Fibroblast of lung (primary cell): Measurements from ENCODE around the gene PRG2. TPM values are rescaled to one million over a fixed set of nuclear protein-coding genes. Genes with fewer than 3 reads are reported as not detected.

ENCODE experiments used
- DNase-seq, 2 donors: peaks; one replicate each; pipeline versions ENCODE4 v3.0.0 to v3.0.0-alpha.2; 2010; ENCODE audit warnings: low read depth in 2 of 2
- H2AFZ ChIP-seq: 2 replicates; pipeline ENCODE4 v1.5.1; 2012; ENCODE audit warnings: low read length, control low read depth, inconsistent platforms
- H3K27ac ChIP-seq: 2 replicates; pipeline ENCODE4 v1.5.1; 2011; ENCODE audit warnings: low read length, control low read depth; ENCODE audit not compliant: insufficient read depth
- H3K27me3 ChIP-seq: 2 replicates; pipeline ENCODE4 v1.5.1; 2011; ENCODE audit warnings: mild to moderate bottlenecking, low read length; ENCODE audit not compliant: control insufficient read depth, insufficient read depth
- H3K36me3 ChIP-seq: 2 replicates; pipeline ENCODE4 v1.5.1; 2011; ENCODE audit warnings: low read length; ENCODE audit not compliant: control insufficient read depth, insufficient read depth
- H3K4me1 ChIP-seq: 2 replicates; pipeline ENCODE4 v1.5.1; 2011; ENCODE audit warnings: low read length; ENCODE audit not compliant: control insufficient read depth, insufficient read depth; ENCODE audit errors: extremely low read depth
- H3K4me2 ChIP-seq: 2 replicates; pipeline ENCODE4 v1.5.1; 2011; ENCODE audit warnings: low read length, control low read depth; ENCODE audit not compliant: insufficient read depth; ENCODE audit errors: extremely low read depth
- H3K4me3 ChIP-seq, 4 experiments: fragments of 200-600 bp in 1 of 4; sonication (generic) in 1 of 4; replicated peaks in 1 of 4; 2 replicates each; pipeline ENCODE4 v1.5.1; 2011 to 2016; ENCODE audit warnings: low read length in 4 of 4, low read depth in 3 of 4, mild to moderate bottlenecking in 3 of 4, control low read depth in 2 of 4, inconsistent platforms in 1 of 4, mixed read lengths in 1 of 4; ENCODE audit not compliant: insufficient read depth in 1 of 4; ENCODE audit errors: control extremely low read depth in 1 of 4
- H3K79me2 ChIP-seq: 2 replicates; pipeline ENCODE4 v1.5.1; 2012; ENCODE audit warnings: mild to moderate bottlenecking, low read length, inconsistent platforms; ENCODE audit not compliant: control insufficient read depth, insufficient read depth
- H3K9ac ChIP-seq: 2 replicates; pipeline ENCODE4 v1.5.1; 2011; ENCODE audit warnings: mild to moderate bottlenecking, low read length, control low read depth; ENCODE audit not compliant: insufficient read depth
- H3K9me3 ChIP-seq: 2 replicates; pipeline ENCODE4 v1.5.1; 2012; ENCODE audit warnings: low read depth, low read length; ENCODE audit not compliant: control insufficient read depth, insufficient read depth
- H4K20me1 ChIP-seq: 2 replicates; pipeline ENCODE4 v1.5.1; 2011; ENCODE audit warnings: low read length; ENCODE audit not compliant: control insufficient read depth, insufficient read depth; ENCODE audit errors: extremely low read depth
- EZH2 ChIP-seq: IDR thresholded peaks from 2 replicates; pipeline ENCODE4 v1.5.1; 2012; ENCODE audit warnings: low read length, control low read depth, mild to moderate bottlenecking; ENCODE audit errors: missing control alignments
- polyA plus RNA-seq, 2 donors: library from polyadenylated mRNA; depleted of rRNA in 1 of 2; stranded (reverse) in 1 of 2; unstranded in 1 of 2; fragments of >200 nt; gene quantifications; 2 replicates each; pipeline ENCODE4 v1.2.1, GENCODE V29; 2011 to 2012; ENCODE audit warnings: missing spikeins in 1 of 2
- total RNA-seq: library from RNA; depleted of rRNA; stranded (reverse); fragments of >200 nt; gene quantifications from 2 replicates; pipeline ENCODE4 v1.2.1, GENCODE V29; 2014
- TF ChIP-seq, protein P1 (sequence below), 2 donors: IDR thresholded peaks in 1 of 2; conservative IDR thresholded peaks in 1 of 2; 1 replicate in 1 of 2; 2 replicates in 1 of 2; pipeline ENCODE4 v1.5.1; 2011 to 2012; ENCODE audit warnings: low read length in 2 of 2, control low read depth in 1 of 2, inconsistent platforms in 1 of 2, low read depth in 1 of 2, mild to moderate bottlenecking in 1 of 2

PRG2 gene
- total and polyA plus RNA-seq, 2 donors (not counting 1 experiment from before 2014, with no cell fraction given), result not detected

DNA sequence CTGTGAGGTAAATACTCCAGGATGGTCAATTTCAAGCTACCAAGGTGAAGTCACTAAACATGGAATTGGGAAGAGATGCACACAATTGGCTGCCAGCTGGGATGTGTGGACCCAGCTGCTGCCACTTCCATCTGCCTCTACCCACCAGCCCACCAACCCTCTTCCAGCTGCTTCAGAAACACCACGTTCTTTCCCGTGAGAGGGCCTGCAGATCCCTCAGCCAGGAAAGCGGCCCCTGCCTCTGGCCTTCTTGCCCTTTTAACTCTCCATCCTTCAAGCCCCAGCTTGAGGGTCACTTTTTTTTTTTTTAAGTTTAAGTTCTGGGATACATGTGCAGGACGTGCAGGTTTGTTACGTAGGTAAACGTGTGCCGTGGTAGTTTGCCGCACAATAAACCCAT lies 29.5 kb downstream of the PRG2 start:
- Histone ChIP-seq H3K27me3 (peaks cover 15% of the 10 kb centered on the region), H3K4me3 (no peak overlapping the region)

DNA sequence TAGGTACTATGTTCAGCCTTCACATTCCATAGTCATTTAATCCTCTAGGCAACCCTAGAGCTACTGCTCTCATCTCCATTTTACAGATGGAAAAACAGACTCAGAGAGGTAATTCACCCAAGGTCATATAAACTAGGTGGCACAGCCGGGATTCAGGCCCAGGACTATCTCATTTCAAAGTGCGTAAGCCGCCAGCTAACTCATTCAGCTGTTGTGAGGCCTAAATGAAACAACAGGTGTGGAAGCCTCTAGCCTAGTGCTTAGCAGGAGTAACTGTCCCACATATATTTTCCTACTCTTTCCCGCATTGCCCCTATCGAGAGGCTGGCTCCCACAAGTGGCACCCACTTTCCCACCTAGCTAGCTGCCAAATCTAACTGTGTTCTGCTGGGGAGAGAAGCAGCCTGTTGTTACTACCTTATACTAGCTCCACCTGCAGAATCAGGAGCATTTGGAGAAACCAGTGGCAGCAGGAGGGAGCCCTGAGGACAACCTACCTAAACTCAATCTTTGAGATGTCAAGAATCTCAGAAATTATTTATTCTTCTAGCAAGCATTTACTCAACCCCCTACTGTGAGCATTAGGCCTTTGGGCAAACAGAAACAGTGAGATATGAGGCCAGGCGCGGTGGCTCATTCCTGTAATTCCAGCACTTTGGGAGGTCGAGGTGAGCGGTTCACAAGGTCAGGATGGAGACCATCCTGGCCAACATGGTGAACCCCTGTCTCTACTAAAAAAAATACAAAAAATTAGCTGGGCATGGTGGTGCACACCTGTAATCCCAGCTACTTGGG lies 30.4 kb downstream of the PRG2 start:
- H3K9me3 ChIP-seq, result no peaks in the 10 kb centered on the region
- no peak overlapping the region for H3K27ac ChIP-seq
- H3K27me3 ChIP-seq, result peaks cover 12% of the 10 kb centered on the region

More for the DNA sequence above, 29.5 kb downstream of the PRG2 start:
- TF ChIP-seq, protein P1, sequence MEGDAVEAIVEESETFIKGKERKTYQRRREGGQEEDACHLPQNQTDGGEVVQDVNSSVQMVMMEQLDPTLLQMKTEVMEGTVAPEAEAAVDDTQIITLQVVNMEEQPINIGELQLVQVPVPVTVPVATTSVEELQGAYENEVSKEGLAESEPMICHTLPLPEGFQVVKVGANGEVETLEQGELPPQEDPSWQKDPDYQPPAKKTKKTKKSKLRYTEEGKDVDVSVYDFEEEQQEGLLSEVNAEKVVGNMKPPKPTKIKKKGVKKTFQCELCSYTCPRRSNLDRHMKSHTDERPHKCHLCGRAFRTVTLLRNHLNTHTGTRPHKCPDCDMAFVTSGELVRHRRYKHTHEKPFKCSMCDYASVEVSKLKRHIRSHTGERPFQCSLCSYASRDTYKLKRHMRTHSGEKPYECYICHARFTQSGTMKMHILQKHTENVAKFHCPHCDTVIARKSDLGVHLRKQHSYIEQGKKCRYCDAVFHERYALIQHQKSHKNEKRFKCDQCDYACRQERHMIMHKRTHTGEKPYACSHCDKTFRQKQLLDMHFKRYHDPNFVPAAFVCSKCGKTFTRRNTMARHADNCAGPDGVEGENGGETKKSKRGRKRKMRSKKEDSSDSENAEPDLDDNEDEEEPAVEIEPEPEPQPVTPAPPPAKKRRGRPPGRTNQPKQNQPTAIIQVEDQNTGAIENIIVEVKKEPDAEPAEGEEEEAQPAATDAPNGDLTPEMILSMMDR (conservative IDR thresholded peaks at IDR 0.05 in 1 of 2, IDR thresholded peaks at IDR 0.05 in 1 of 2; ENCODE audit: low read depth in 1 of 2, low read length in 2 of 2), result no peak
- no peak for TF ChIP-seq EZH2
- no peak overlapping the region for H3K4me2 ChIP-seq
- no peaks in the 10 kb centered on the region for H3K79me2 ChIP-seq
- no peak overlapping the region for H2AFZ ChIP-seq
- no peak overlapping the region for H3K27ac ChIP-seq
- H3K9ac ChIP-seq, result no peak overlapping the region
- H3K9me3 ChIP-seq, result no peaks in the 10 kb centered on the region
- H3K4me1 ChIP-seq, result no peaks in the 10 kb centered on the region
- H4K20me1 ChIP-seq, result no peaks in the 10 kb centered on the region
- no peaks in the 10 kb centered on the region for H3K36me3 ChIP-seq
- no peak for DNase-seq

DNA sequence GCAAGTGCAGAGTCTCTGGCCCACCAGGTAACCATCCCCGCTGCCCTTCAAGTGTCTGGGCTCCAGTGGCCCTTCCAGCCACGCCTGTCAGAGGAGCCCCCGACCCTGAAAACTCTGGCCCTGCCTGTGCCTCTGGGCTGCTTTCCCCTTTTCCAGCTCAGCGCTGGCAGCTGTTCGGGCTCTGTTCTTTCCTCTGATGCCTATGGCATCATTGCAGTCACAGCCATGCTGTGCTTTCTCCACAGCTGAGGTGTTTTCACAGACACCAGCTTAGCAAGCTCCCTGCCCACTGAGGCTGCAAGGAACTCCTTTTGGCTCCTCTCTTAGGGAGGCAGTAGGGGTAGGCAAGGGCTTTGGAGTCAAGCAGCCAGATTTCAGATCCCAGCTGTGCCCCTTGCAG lies 31.1 kb downstream of the PRG2 start:
- Histone ChIP-seq H2AFZ (no peak overlapping the region), H3K36me3 (no peaks in the 10 kb centered on the region), H3K4me2 (no peak overlapping the region), H3K27ac (no peak overlapping the region), H3K9ac (no peak overlapping the region), H3K79me2 (no peaks in the 10 kb centered on the region), H3K27me3 (peaks cover 7% of the 10 kb centered on the region), H3K9me3 (no peaks in the 10 kb centered on the region), H3K4me1 (no peaks in the 10 kb centered on the region), H3K4me3 (no peak overlapping the region), H4K20me1 (no peaks in the 10 kb centered on the region)
- no peak for TF ChIP-seq EZH2
- TF ChIP-seq, protein P1 (conservative IDR thresholded peaks at IDR 0.05 in 1 of 2, IDR thresholded peaks at IDR 0.05 in 1 of 2; ENCODE audit: low read depth in 1 of 2, low read length in 2 of 2), result no peak
- no peak for DNase-seq

More for the DNA sequence above, 30.4 kb downstream of the PRG2 start:
- no peak overlapping the region for H2AFZ ChIP-seq
- no peaks in the 10 kb centered on the region for H3K36me3 ChIP-seq
- no peaks in the 10 kb centered on the region for H4K20me1 ChIP-seq
- H3K4me3 ChIP-seq, result no peak overlapping the region
- TF ChIP-seq, protein P1 (conservative IDR thresholded peaks at IDR 0.05 in 1 of 2, IDR thresholded peaks at IDR 0.05 in 1 of 2; ENCODE audit: low read depth in 1 of 2, low read length in 2 of 2), result no peak
- TF ChIP-seq EZH2, result no peak
- H3K9ac ChIP-seq, result no peak overlapping the region
- no peaks in the 10 kb centered on the region for H3K79me2 ChIP-seq
- no peak for DNase-seq
- H3K4me2 ChIP-seq, result no peak overlapping the region
- H3K4me1 ChIP-seq, result no peaks in the 10 kb centered on the region
